K562 (cell line): ENCODE measurements around the gene STUB1. TPM values are rescaled to one million over a fixed set of nuclear protein-coding genes. Genes with fewer than 3 reads are reported as not detected.

ENCODE experiments used
- BCOR ChIP-seq: fragments of 450-650 bp; IDR thresholded peaks from 2 replicates; pipeline ENCODE4 v1.6.1; 2016
- CBX3 ChIP-seq, 2 experiments: IDR thresholded peaks; 1 replicate in 1 of 2; 2 replicates in 1 of 2; pipeline ENCODE4 v1.6.1; 2012; ENCODE audit warnings: inconsistent platforms in 2 of 2, low read length in 2 of 2, borderline replicate concordance in 1 of 2, control low read depth in 1 of 2
- CHD2 ChIP-seq: IDR thresholded peaks from 2 replicates; pipeline ENCODE4 v1.6.1; 2011; ENCODE audit warnings: low read depth, low read length
- ETV5 ChIP-seq: sonication (generic); formaldehyde crosslinking; IDR thresholded peaks from 2 replicates; pipeline ENCODE4 v1.4.0; 2020; ENCODE audit warnings: low read depth, mild to moderate bottlenecking, missing genetic modification reagents
- GATAD2A ChIP-seq: fragments of 450-650 bp; IDR thresholded peaks from 2 replicates; pipeline ENCODE4 v1.6.1; 2017
- HNRNPUL1 ChIP-seq: fragments of 200-400 bp; formaldehyde crosslinking; IDR thresholded peaks from 2 replicates; pipeline ENCODE4 v1.6.1; 2017; ENCODE audit warnings: low read length
- MLLT1 ChIP-seq, 2 experiments: fragments of 450-650 bp; IDR thresholded peaks; 2 replicates each; pipeline ENCODE4 v1.6.1; 2016
- MTF1 ChIP-seq: fragments of 250-450 bp; sonication (Bioruptor Pico); IDR thresholded peaks from 2 replicates; pipeline ENCODE4 v1.9.0; 2021; ENCODE audit warnings: moderate library complexity, mild to moderate bottlenecking, inconsistent platforms, borderline replicate concordance
- NCOR1 ChIP-seq: fragments of 450-650 bp; IDR thresholded peaks from 2 replicates; pipeline ENCODE4 v1.6.1; 2016; ENCODE audit warnings: mild to moderate bottlenecking, moderate library complexity
- OTX1 ChIP-seq: fragments of 450-650 bp; formaldehyde crosslinking; IDR thresholded peaks from 2 replicates; pipeline ENCODE4 v1.4.0; 2022; ENCODE audit warnings: mild to moderate bottlenecking
- PHF21A ChIP-seq: fragments of 450-650 bp; IDR thresholded peaks from 2 replicates; pipeline ENCODE4 v1.6.1; 2017; ENCODE audit warnings: low read depth, borderline replicate concordance
- POLR2G ChIP-seq: fragments of 200-400 bp; formaldehyde crosslinking; IDR thresholded peaks from 2 replicates; pipeline ENCODE4 v1.6.1; 2017; ENCODE audit warnings: low read depth, mild to moderate bottlenecking, antibody characterized with exemption, low read length, moderate library complexity
- TEAD2 ChIP-seq: fragments of 450-650 bp; IDR thresholded peaks from 2 replicates; pipeline ENCODE4 v1.6.1; 2016; ENCODE audit warnings: missing genetic modification characterization, control low read depth, missing compliant biosample characterization
- TEAD4 ChIP-seq, 2 experiments: sonication (generic) in 1 of 2; formaldehyde crosslinking in 1 of 2; IDR thresholded peaks; 2 replicates each; pipeline versions ENCODE4 v1.6.1 to v1.8.0; 2012 to 2022; ENCODE audit warnings: borderline replicate concordance in 1 of 2, inconsistent platforms in 1 of 2, low read length in 1 of 2, mild to moderate bottlenecking in 1 of 2, missing genetic modification reagents in 1 of 2
- USF1 ChIP-seq: sonication (generic); formaldehyde crosslinking; IDR thresholded peaks from 2 replicates; pipeline ENCODE4 v1.9.0; 2022; ENCODE audit warnings: mild to moderate bottlenecking, missing genetic modification reagents
- ZBED1 ChIP-seq: IDR thresholded peaks from 2 replicates; pipeline ENCODE4 v1.6.1; 2014
- ZKSCAN3 ChIP-seq: fragments of 250-450 bp; sonication (Bioruptor Pico); IDR thresholded peaks from 2 replicates; pipeline ENCODE4 v1.4.0; 2020
- ZNF133 ChIP-seq: fragments of 250-450 bp; sonication (Bioruptor Pico); IDR thresholded peaks from 2 replicates; pipeline ENCODE4 v1.4.0; 2020; ENCODE audit warnings: mild to moderate bottlenecking
- ZNF324 ChIP-seq: fragments of 250-450 bp; sonication (Bioruptor Pico); IDR thresholded peaks from 2 replicates; pipeline ENCODE4 v1.4.0; 2020; ENCODE audit warnings: mild to moderate bottlenecking
- ZNF449 ChIP-seq: fragments of 250-450 bp; sonication (Bioruptor Pico); IDR thresholded peaks from 2 replicates; pipeline ENCODE4 v1.8.0; 2022; ENCODE audit warnings: moderate library complexity, mild to moderate bottlenecking, inconsistent platforms
- ZNF644 ChIP-seq: fragments of 200-800 bp; sonication (Bioruptor generic); IDR thresholded peaks from 2 replicates; pipeline ENCODE4 v1.6.1; 2016; ENCODE audit warnings: low read depth, missing genetic modification characterization, missing compliant biosample characterization
- polyA plus RNA-seq, 8 experiments: library from polyadenylated mRNA; depleted of rRNA in 4 of 8; stranded (reverse) in 5 of 8; unstranded in 3 of 8; fragments of >200 nt; fragmentation: Nextera tagmentation in 2 of 8; fragmentation: Illumina TruSeq in 1 of 8; extraction: Ambion mirVana in 2 of 8; extraction: Trizol in 1 of 8; gene quantifications; 2 replicates each; pipeline versions ENCODE4 v1.2.1 to v1.2.3, GENCODE V29; 2011 to 2014; ENCODE audit warnings: inconsistent platforms in 1 of 8, missing spikeins in 1 of 8
- total RNA-seq, 7 experiments: library from RNA; depleted of rRNA in 6 of 7; stranded (reverse); fragments of >200 nt in 6 of 7; fragmentation: Illumina TruSeq in 2 of 7; extraction: Trizol in 2 of 7; gene quantifications; 2 replicates each; pipeline versions ENCODE4 v1.2.1 to v1.2.3, GENCODE V29; 2011 to 2021; ENCODE audit warnings: low replicate concordance in 1 of 7
- TF ChIP-seq, protein P1 (sequence below): sonication (generic); formaldehyde crosslinking; IDR thresholded peaks from 2 replicates; pipeline ENCODE4 v1.8.0; 2022; ENCODE audit warnings: mild to moderate bottlenecking, missing genetic modification reagents
- TF ChIP-seq, protein P2 (sequence below): fragments of 250-450 bp; sonication (Bioruptor Pico); IDR thresholded peaks from 2 replicates; pipeline ENCODE4 v1.9.0; 2021; ENCODE audit warnings: mild to moderate bottlenecking, inconsistent platforms

The STUB1 gene
- total and polyA plus RNA-seq, 9 of the 15 experiments (the other 6 are each of a cell fraction or from before 2014, with no cell fraction given), result 10.6 to 251 (median 152) TPM

- TF ChIP-seq, protein P1, sequence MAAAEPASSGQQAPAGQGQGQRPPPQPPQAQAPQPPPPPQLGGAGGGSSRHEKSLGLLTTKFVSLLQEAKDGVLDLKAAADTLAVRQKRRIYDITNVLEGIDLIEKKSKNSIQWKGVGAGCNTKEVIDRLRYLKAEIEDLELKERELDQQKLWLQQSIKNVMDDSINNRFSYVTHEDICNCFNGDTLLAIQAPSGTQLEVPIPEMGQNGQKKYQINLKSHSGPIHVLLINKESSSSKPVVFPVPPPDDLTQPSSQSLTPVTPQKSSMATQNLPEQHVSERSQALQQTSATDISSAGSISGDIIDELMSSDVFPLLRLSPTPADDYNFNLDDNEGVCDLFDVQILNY (CRISPR knock-in tag), result no peak
- TF ChIP-seq NCOR1 (no peak), ZNF133 (CRISPR knock-in tag) (no peak), OTX1 (CRISPR knock-in tag) (no peak), GATAD2A (no peak), TEAD2 (tag) (no peak), BCOR (no peak), PHF21A (no peak), TEAD4 (IDR thresholded peaks at IDR 0.05; ENCODE audit: low read length) (no peak), TEAD4 (CRISPR knock-in tag; IDR thresholded peaks at IDR 0.05; ENCODE audit: borderline replicate concordance) (no peak), MLLT1 (IDR thresholded peaks at IDR 0.05) (no peak), CHD2 (no peak), POLR2G (peak; percentile 95), ZKSCAN3 (no peak), ZNF449 (CRISPR knock-in tag) (no peak), ZNF644 (tag) (no peak), MTF1 (CRISPR knock-in tag) (no peak), ETV5 (no peak), USF1 (CRISPR knock-in tag) (no peak), HNRNPUL1 (no peak), ZNF324 (CRISPR knock-in tag) (no peak), ZBED1 (no peak), CBX3 (IDR thresholded peaks at IDR 0.05; ENCODE audit: borderline replicate concordance in 1 of 2, low read length in 2 of 2) (no peak)
- TF ChIP-seq, protein P2, sequence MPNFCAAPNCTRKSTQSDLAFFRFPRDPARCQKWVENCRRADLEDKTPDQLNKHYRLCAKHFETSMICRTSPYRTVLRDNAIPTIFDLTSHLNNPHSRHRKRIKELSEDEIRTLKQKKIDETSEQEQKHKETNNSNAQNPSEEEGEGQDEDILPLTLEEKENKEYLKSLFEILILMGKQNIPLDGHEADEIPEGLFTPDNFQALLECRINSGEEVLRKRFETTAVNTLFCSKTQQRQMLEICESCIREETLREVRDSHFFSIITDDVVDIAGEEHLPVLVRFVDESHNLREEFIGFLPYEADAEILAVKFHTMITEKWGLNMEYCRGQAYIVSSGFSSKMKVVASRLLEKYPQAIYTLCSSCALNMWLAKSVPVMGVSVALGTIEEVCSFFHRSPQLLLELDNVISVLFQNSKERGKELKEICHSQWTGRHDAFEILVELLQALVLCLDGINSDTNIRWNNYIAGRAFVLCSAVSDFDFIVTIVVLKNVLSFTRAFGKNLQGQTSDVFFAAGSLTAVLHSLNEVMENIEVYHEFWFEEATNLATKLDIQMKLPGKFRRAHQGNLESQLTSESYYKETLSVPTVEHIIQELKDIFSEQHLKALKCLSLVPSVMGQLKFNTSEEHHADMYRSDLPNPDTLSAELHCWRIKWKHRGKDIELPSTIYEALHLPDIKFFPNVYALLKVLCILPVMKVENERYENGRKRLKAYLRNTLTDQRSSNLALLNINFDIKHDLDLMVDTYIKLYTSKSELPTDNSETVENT (CRISPR knock-in tag), result peak; percentile 31; the same call in 1 of the 2 replicates
These were observed 38.7 kb upstream of the STUB1 start, which contains the start of gene MCRIP2 (continued) for GRCh38 chr16:641326-642188.
